Activated naive CD8-positive, alpha-beta T cell treated with anti-CD3 and anti-CD28 coated beads, Interleukin-2, amount 10 ng/mL, durations not matched to agents 7 days and 5 days (primary cell): Measurements from ENCODE around the gene CLCN3. TPM values are rescaled to one million over a fixed set of nuclear protein-coding genes. Genes with fewer than 3 reads are reported as not detected.
"Not testable (repeated sequence)": the region's sequence is repeated elsewhere in the genome, so short reads cannot be mapped to it uniquely, and the experiment has no call there.

ENCODE experiments used
- ATAC-seq: fragments of 150-1000 bp; cut with Tn5 transposase; one replicate; pipeline ENCODE4 v1.10.0; 2021; ENCODE audit warnings: low read depth, moderate library complexity
- POLR2A ChIA-PET: fragments of 350-600 bp; sonication (Branson Sonifier 250); formaldehyde crosslinking; loops from one replicate; lab custom pipeline; 2021; ENCODE audit warnings: antibody characterized with exemption; lab: Charles Lee
- DNase-seq: peaks from one replicate; pipeline ENCODE4 v3.0.0; 2021
- H3K27ac Mint-ChIP-seq: one replicate; pipeline ENCODE4 v1.8.0; 2022; ENCODE audit warnings: mild to moderate bottlenecking, mixed read lengths
- H3K27me3 Mint-ChIP-seq: one replicate; pipeline ENCODE4 v1.8.0; 2022; ENCODE audit warnings: mild to moderate bottlenecking, moderate library complexity, mixed read lengths
- H3K36me3 Mint-ChIP-seq: one replicate; pipeline ENCODE4 v1.8.0; 2021; ENCODE audit warnings: mild to moderate bottlenecking, mixed read lengths
- H3K4me1 Mint-ChIP-seq: one replicate; pipeline ENCODE4 v1.8.0; 2021; ENCODE audit warnings: mixed read lengths
- H3K4me3 Mint-ChIP-seq: one replicate; pipeline ENCODE4 v1.8.0; 2022; ENCODE audit warnings: mild to moderate bottlenecking, moderate library complexity, mixed read lengths
- H3K9me3 Mint-ChIP-seq: one replicate; pipeline ENCODE4 v1.8.0; 2021; ENCODE audit warnings: mixed read lengths
- total RNA-seq, 2 experiments: library from RNA; stranded (reverse); gene quantifications; one replicate each; pipeline ENCODE4 v1.2.3, GENCODE V29; 2021

The CLCN3 gene
- total RNA-seq, 2 experiments from 2014 or later = 26.3 to 28.5 TPM

DNA sequence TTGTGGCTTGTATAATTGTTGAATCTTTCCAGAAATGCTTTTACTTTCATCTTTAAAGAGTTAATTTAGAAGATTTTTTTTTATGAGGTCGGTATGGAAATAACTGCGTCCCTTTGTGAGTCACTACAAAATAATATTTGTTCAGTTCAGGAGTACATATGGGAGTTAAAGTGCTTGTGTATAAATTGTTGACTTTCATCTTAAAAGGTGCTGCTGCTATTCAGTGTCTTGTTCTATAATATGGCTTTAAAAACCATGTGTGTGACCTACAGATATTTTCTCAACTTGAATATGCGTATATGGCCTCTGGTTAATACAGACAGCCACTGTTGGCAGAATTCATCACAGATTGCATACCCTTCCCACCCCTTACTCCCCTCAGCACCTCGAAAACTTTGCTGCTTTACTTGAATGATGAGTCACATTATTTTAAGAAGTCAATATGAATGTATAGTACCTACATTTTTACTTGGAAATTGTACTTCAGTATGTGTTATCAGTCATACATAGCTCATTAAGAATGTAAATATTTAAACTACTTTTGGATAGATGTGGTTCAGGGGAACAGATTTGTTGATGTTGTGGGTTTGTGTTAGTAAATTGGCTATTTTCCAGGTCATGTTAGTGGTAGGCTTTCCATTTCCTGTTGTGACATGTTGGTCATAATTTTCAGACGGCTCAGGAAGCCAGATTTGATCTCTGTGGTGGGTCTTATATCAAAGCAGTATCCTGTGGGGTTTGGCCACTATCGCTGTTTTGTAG is 1.5 kb downstream of the CLCN3 start:
- Mint-ChIP-seq H3K4me1 (peaks cover 42% of the 10 kb centered on the region), H3K9me3 (no peaks in the 10 kb centered on the region), H3K36me3 (peaks cover 5% of the 10 kb centered on the region), H3K4me3 (peak overlapping the region; percentile 72), H3K27me3 (no peaks in the 10 kb centered on the region), H3K27ac (peak overlapping the region; percentile 76)
- POLR2A ChIA-PET = interaction anchor here (0.6 to 2.8 kb wide), 2 partner anchors 10 to 38 kb away, joined by 3 to 13 read pairs; partner anchors contain the start of gene NEK1
- DNase-seq (no peak), ATAC-seq (no peak)

DNA sequence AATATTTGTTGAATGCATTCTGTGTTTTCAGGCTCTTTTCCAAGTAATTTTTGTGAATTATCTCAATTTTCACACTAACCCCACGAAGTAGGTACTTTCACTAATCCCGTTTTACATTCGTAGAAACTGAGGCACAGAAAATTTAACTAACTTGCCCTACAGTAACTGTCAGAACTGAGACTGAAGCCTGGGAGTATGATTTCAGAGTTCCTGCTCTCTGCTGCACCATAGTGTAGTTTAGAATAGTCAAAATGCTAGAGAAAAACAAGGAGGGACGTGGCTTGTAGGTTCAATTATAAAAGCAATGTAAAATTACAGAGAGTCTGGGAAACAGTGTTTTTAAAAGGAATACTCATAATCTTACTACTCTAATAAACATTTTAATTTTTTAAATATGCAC is 2.2 kb downstream of the CLCN3 start:
- DNase-seq (no peak), ATAC-seq (no peak)
- Mint-ChIP-seq H3K9me3 (no peaks in the 10 kb centered on the region), H3K4me3 (peak overlapping the region; percentile 72), H3K4me1 (peaks cover 40% of the 10 kb centered on the region), H3K36me3 (peaks cover 5% of the 10 kb centered on the region), H3K27me3 (no peaks in the 10 kb centered on the region), H3K27ac (peak overlapping the region; percentile 76)
- POLR2A ChIA-PET = interaction anchor here (0.6 to 2.8 kb wide), 2 partner anchors 10 to 37 kb away, joined by 3 to 13 read pairs; partner anchors contain the start of gene NEK1

DNA sequence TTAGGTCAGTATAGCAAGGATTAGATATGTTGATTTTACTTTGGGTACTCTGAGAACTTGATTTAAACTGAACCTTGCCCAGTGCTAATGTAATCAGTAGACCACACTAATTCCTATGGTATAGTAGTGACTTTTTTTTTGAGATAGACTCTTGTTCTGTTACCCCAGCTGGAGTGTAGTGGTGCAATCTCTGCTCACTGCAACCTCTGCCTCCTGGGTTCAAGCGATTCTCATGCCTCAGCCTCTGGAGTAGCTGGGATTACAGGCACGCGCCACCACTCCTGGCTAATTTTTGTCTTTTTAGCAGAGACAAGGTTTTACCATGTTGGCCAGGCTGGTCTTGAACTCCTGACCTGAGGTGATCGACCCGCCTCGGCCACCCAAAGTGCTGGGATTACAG is 3.6 kb downstream of the CLCN3 start:
- H3K4me1 Mint-ChIP-seq = peaks cover 30% of the 10 kb centered on the region
- H3K27me3 Mint-ChIP-seq, H3K36me3 Mint-ChIP-seq, H3K4me3 Mint-ChIP-seq, H3K9me3 Mint-ChIP-seq, DNase-seq, H3K27ac Mint-ChIP-seq, POLR2A ChIA-PET, ATAC-seq: not testable (repeated sequence)

- Mint-ChIP-seq H3K9me3 (no peaks in the 10 kb centered on the region), H3K4me3 (no peak overlapping the region), H3K27me3 (no peaks in the 10 kb centered on the region), H3K4me1 (peaks cover 25% of the 10 kb centered on the region), H3K27ac (no peak overlapping the region), H3K36me3 (peaks cover 10% of the 10 kb centered on the region)
- POLR2A ChIA-PET = no interaction called here
- ATAC-seq (no peak), DNase-seq (no peak)
These were observed 5.5 kb downstream of the CLCN3 start for GRCh38 chr4:169625886-169626285.

DNA sequence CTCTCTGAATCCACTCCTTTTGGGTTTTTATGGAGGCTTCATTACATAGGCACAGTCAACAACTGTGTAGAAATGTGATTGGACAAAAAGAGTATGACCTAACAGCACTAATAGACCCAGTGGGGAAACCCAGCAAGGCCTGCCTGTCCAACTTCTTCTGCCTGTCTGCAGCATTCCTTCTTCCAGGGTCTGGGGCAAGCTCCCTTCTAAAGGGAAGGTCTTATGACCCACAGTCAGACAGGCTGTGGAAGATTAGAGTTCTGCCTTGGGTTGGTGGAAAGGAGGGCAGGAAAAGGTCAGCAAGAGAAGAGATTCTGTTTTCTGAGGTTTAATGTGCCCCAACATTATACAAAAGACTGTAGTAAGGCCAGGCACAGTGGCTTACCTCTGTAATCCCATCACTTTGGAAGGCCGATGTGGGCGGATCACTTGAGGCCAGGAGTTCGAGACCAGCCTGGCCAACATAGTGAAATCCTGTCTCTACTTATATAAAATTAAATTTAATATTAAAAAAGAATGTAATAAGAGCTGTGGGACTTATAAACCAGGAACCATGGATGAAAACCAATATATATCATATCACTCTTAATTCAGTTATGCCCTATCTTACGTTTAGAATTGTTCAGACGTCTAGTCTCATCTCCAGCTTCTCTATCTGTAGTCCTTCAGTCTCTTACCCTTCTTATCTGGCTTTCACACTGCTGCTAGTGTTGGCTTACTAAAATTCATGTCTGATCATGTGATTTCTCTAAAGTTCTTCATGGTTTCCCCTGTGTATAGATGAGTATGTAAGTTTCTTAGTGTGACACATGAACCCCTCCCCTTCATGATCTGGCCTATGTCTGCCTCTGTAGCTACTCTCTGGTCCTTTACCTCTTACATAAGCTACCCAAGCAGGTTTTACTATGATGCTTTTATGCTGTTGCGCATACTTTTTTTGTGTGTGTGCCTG is 6.2 kb downstream of the CLCN3 start:
- peaks cover 23% of the 10 kb centered on the region for H3K4me1 Mint-ChIP-seq
- H3K9me3 Mint-ChIP-seq = no peaks in the 10 kb centered on the region
- peaks cover 12% of the 10 kb centered on the region for H3K36me3 Mint-ChIP-seq
- POLR2A ChIA-PET = no interaction called here
- H3K27me3 Mint-ChIP-seq = no peaks in the 10 kb centered on the region
- no peak overlapping the region for H3K27ac Mint-ChIP-seq
- DNase-seq = no peak
- no peak for ATAC-seq
- H3K4me3 Mint-ChIP-seq = no peak overlapping the region

- Mint-ChIP-seq H3K4me3 (no peak overlapping the region), H3K27ac (no peak overlapping the region), H3K9me3 (no peaks in the 10 kb centered on the region), H3K27me3 (no peaks in the 10 kb centered on the region), H3K4me1 (peaks cover 20% of the 10 kb centered on the region), H3K36me3 (peaks cover 17% of the 10 kb centered on the region)
- no peak for DNase-seq
- POLR2A ChIA-PET = no interaction called here
- ATAC-seq = no peak
These were observed 6.9 kb downstream of the CLCN3 start for GRCh38 chr4:169627307-169627706.

- H3K4me1 Mint-ChIP-seq = peaks cover 17% of the 10 kb centered on the region
- ATAC-seq = no peak
- H3K4me3 Mint-ChIP-seq = no peak overlapping the region
- no peak for DNase-seq
- H3K36me3 Mint-ChIP-seq = peaks cover 15% of the 10 kb centered on the region
- POLR2A ChIA-PET = no interaction called here
- H3K9me3 Mint-ChIP-seq = no peaks in the 10 kb centered on the region
- no peaks in the 10 kb centered on the region for H3K27me3 Mint-ChIP-seq
- no peak overlapping the region for H3K27ac Mint-ChIP-seq
These were observed 8.2 kb downstream of the CLCN3 start for GRCh38 chr4:169628579-169628978.

DNA sequence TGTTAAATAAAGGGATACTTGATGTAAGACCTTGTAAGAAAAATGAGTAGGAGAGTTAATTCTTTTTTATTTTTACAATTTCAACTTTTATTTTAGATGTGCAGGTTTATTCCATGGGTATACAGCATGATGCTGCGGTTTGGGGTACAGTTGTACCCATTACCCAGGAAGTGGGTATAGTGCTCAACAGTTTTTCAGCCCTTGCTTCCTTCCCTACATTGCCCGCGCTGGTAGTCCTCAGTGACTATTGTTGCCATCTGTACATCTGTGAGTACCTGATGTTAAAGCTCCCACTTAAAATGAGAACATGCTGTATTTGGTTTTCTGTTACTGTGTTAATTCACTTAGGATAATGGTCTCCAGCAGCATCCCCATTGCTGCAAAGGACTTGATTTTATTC is 9.7 kb downstream of the CLCN3 start:
- Mint-ChIP-seq H3K36me3 (peaks cover 14% of the 10 kb centered on the region), H3K9me3 (no peaks in the 10 kb centered on the region), H3K27me3 (no peaks in the 10 kb centered on the region), H3K4me3 (no peak overlapping the region), H3K4me1 (peaks cover 13% of the 10 kb centered on the region), H3K27ac (no peak overlapping the region)
- no peak for DNase-seq
- POLR2A ChIA-PET = interaction anchor here (0.6 to 0.7 kb wide), 2 partner anchors 10 to 33 kb away, joined by 3 read pairs; partner anchors contain the start of gene CLCN3
- no peak for ATAC-seq

GRCh38 chr4:169632896-169633295 is 12.5 kb downstream of the CLCN3 start:
- DNase-seq = no peak
- no peaks in the 10 kb centered on the region for H3K27me3 Mint-ChIP-seq
- POLR2A ChIA-PET = no interaction called here

DNA sequence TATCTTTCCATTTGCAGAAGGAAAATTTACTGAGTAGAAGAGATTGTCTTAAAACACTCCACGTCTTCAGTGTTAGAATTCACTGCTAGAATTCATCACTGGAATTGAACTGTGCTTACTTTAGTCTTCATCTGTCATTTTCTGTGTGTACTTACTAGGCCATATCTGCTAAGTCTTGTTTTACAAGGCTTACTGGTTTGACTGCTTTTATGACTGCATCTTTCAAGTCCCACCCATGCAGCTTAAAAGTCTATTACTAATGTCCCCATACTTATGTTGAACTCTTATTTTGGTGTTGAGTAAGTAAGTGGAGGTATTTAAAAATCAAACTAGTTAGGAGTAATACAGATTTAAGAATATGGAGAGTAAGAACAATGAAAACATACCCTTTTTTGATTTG is 14.6 kb downstream of the CLCN3 start:
- no peak for ATAC-seq

More at GRCh38 chr4:169632896-169633295, 12.5 kb downstream of the CLCN3 start:
- H3K4me3 Mint-ChIP-seq = no peak overlapping the region
- H3K4me1 Mint-ChIP-seq = peaks cover 12% of the 10 kb centered on the region
- no peak for ATAC-seq
- H3K27ac Mint-ChIP-seq = no peak overlapping the region
- no peaks in the 10 kb centered on the region for H3K9me3 Mint-ChIP-seq
- peaks cover 28% of the 10 kb centered on the region for H3K36me3 Mint-ChIP-seq

DNA sequence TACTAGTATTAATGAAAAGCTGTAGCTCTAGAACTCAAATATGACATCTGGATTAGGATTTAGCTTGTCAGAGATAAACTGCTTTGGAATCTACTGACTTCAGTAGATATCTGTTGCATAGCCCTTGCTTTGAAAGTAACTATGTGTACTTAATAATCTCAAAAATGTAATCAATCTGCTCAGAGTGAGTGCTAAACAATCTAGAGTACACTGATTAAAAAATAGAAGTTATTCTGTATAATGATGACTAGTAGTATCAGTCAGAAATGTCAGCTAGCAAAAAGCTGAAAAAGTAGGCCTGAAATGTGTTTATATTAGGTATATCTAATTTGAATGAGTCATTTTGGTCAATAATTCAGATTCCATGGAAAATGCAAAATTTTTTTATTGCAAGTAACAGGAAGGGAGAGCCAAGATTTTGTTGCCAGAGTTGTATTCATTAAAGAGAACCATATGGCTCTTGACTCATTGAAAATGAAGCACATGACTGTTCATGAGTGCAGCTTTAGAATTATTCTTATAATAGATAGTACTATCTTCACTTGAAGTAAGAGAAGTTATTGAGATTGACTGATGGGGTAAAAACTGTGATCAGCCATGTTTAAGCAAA is 20.0 kb downstream of the CLCN3 start:
- POLR2A ChIA-PET = no interaction called here
- H3K36me3 Mint-ChIP-seq = peaks cover 37% of the 10 kb centered on the region

More for the DNA sequence above, 14.6 kb downstream of the CLCN3 start:
- H3K27ac Mint-ChIP-seq = no peak overlapping the region
- H3K36me3 Mint-ChIP-seq = peaks cover 38% of the 10 kb centered on the region
- H3K27me3 Mint-ChIP-seq = no peaks in the 10 kb centered on the region
- no peak overlapping the region for H3K4me3 Mint-ChIP-seq
- peaks cover 9% of the 10 kb centered on the region for H3K4me1 Mint-ChIP-seq
- DNase-seq = no peak
- H3K9me3 Mint-ChIP-seq = no peaks in the 10 kb centered on the region
- POLR2A ChIA-PET = no interaction called here

DNA sequence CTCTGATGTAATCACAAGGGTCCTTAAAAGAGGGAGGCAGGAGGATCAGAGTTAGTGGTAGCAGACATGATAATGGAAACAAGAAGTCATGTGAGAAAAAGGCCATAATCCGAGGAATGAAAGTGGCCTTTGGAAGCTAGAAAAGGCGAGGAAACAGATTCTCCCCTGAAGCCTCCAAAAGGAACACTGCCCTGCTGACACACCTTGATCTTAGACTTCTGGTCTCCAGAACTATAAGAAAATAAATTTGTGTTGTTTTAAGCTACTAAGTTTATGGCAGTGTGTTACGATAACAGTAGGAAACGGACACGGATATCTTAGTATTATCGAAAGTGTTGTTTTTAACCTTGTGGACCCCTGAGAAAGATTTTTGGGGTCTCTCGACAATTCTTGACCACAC is 24.4 kb downstream of the CLCN3 start:
- no peaks in the 10 kb centered on the region for H3K9me3 Mint-ChIP-seq
- ATAC-seq = no peak
- POLR2A ChIA-PET = no interaction called here
- DNase-seq = no peak
- H3K4me3 Mint-ChIP-seq = no peak overlapping the region
- H3K4me1 Mint-ChIP-seq = peaks cover 4% of the 10 kb centered on the region
- H3K36me3 Mint-ChIP-seq = peaks cover 20% of the 10 kb centered on the region
- H3K27ac Mint-ChIP-seq = no peak overlapping the region
- no peaks in the 10 kb centered on the region for H3K27me3 Mint-ChIP-seq

More for the DNA sequence above, 20.0 kb downstream of the CLCN3 start:
- DNase-seq (no peak), ATAC-seq (no peak)
- H3K27me3 Mint-ChIP-seq = no peaks in the 10 kb centered on the region
- H3K9me3 Mint-ChIP-seq = no peaks in the 10 kb centered on the region
- no peak overlapping the region for H3K27ac Mint-ChIP-seq
- H3K4me1 Mint-ChIP-seq = peaks cover 5% of the 10 kb centered on the region
- H3K4me3 Mint-ChIP-seq = no peak overlapping the region

GRCh38 chr4:169645627-169646026 is 25.2 kb downstream of the CLCN3 start:
- ATAC-seq = no peak
- no peaks in the 10 kb centered on the region for H3K27me3 Mint-ChIP-seq
- peaks cover 1% of the 10 kb centered on the region for H3K4me1 Mint-ChIP-seq
- POLR2A ChIA-PET = no interaction called here
- DNase-seq = no peak
- peaks cover 18% of the 10 kb centered on the region for H3K36me3 Mint-ChIP-seq
- no peaks in the 10 kb centered on the region for H3K9me3 Mint-ChIP-seq
- no peak overlapping the region for H3K4me3 Mint-ChIP-seq
- no peak overlapping the region for H3K27ac Mint-ChIP-seq
